H1 (cell line): ENCODE data around the gene GABRG3. TPM values are rescaled to one million over a fixed set of nuclear protein-coding genes. Genes with fewer than 3 reads are reported as not detected.

Experiments used
- CTCF ChIA-PET: fragments of 300-600 bp; sonication (Branson Sonifier 250); formaldehyde crosslinking; loops from one replicate; lab custom pipeline; 2021; ENCODE audit not compliant: partially characterized antibody; lab: Charles Lee
- POLR2A ChIA-PET: fragments of 300-600 bp; sonication (Branson Sonifier 250); formaldehyde crosslinking; loops from one replicate; lab custom pipeline; 2021; ENCODE audit warnings: inconsistent platforms; ENCODE audit not compliant: partially characterized antibody; lab: Charles Lee
- DNase-seq, 2 experiments: peaks; one replicate each; pipeline versions ENCODE4 v3.0.0 to v3.0.0-alpha.2; 2010 to 2022; ENCODE audit warnings: low spot score in 2 of 2, low read depth in 1 of 2, mixed read lengths in 1 of 2
- FAIRE-seq: peaks from 2 replicates; lab custom pipeline; 2011; peaks lifted over from hg19 to GRCh38; lab: Jason Lieb, UNC
- H2AFZ ChIP-seq: 2 replicates; pipeline ENCODE4 v1.8.1; 2012; ENCODE audit warnings: low read length, inconsistent platforms
- H2AK5ac ChIP-seq: 2 replicates; pipeline ENCODE4 v1.6.1; 2013; ENCODE audit warnings: low read depth, low read length
- H2BK120ac ChIP-seq: replicated peaks from 2 replicates; pipeline ENCODE3; 2013; ENCODE audit warnings: low read depth, low read length, inconsistent platforms
- H2BK12ac ChIP-seq: 2 replicates; pipeline ENCODE4 v1.6.1; 2013; ENCODE audit warnings: low read depth, low read length
- H2BK15ac ChIP-seq: 2 replicates; pipeline ENCODE4 v1.6.1; 2013; ENCODE audit warnings: low read length
- H2BK20ac ChIP-seq: 2 replicates; pipeline ENCODE4 v1.6.1; 2013; ENCODE audit warnings: low read length
- H2BK5ac ChIP-seq: 2 replicates; pipeline ENCODE4 v1.6.1; 2013; ENCODE audit warnings: low read depth, low read length
- H3K14ac ChIP-seq: 2 replicates; pipeline ENCODE4 v1.6.1; 2013; ENCODE audit warnings: inconsistent platforms; ENCODE audit not compliant: insufficient read length
- H3K18ac ChIP-seq: 2 replicates; pipeline ENCODE4 v1.6.1; 2013; ENCODE audit warnings: low read length; ENCODE audit errors: extremely low read depth
- H3K23ac ChIP-seq: 2 replicates; pipeline ENCODE4 v1.6.1; 2013; ENCODE audit warnings: inconsistent platforms; ENCODE audit not compliant: insufficient read length
- H3K23me2 ChIP-seq: 2 replicates; pipeline ENCODE4 v1.6.1; 2013; ENCODE audit warnings: low read depth, low read length
- H3K27ac ChIP-seq: 2 replicates; pipeline ENCODE4 v1.6.1; 2011; ENCODE audit warnings: low read depth, low read length, inconsistent platforms
- H3K27me3 ChIP-seq, 4 experiments: replicated peaks in 1 of 4; 1 replicate in 1 of 4; 2 replicates in 3 of 4; pipeline versions ENCODE4 v1.6.1 to v1.8.1; 2011 to 2013; ENCODE audit warnings: low read length in 3 of 4, mild to moderate bottlenecking in 3 of 4, inconsistent platforms in 2 of 4, mixed read lengths in 2 of 4, moderate library complexity in 1 of 4; ENCODE audit not compliant: control insufficient read depth in 3 of 4, insufficient read depth in 3 of 4; ENCODE audit errors: extremely low read depth in 1 of 4
- H3K36me3 ChIP-seq, 4 experiments: 2 replicates each; pipeline versions ENCODE4 v1.6.1 to v1.8.1; 2011 to 2013; ENCODE audit warnings: mild to moderate bottlenecking in 4 of 4, low read length in 3 of 4, moderate library complexity in 2 of 4, control low read depth in 1 of 4, inconsistent platforms in 1 of 4; ENCODE audit not compliant: insufficient read depth in 4 of 4, control insufficient read depth in 2 of 4
- H3K4ac ChIP-seq: replicated peaks from 2 replicates; pipeline ENCODE3; 2013; ENCODE audit warnings: low read length, low read depth, mixed read lengths, inconsistent platforms; ENCODE audit not compliant: insufficient read length
- H3K4me1 ChIP-seq, 4 experiments: replicated peaks in 1 of 4; 1 replicate in 1 of 4; 2 replicates in 3 of 4; pipeline versions ENCODE4 v1.6.1 to v1.8.1; 2011 to 2013; ENCODE audit warnings: low read length in 3 of 4, inconsistent platforms in 2 of 4, mixed read lengths in 1 of 4; ENCODE audit not compliant: insufficient read depth in 4 of 4, control insufficient read depth in 3 of 4
- H3K4me2 ChIP-seq, 2 experiments: 2 replicates each; pipeline versions ENCODE4 v1.6.1 to v1.8.1; 2011 to 2013; ENCODE audit warnings: low read depth in 2 of 2, low read length in 2 of 2, control low read depth in 1 of 2, inconsistent platforms in 1 of 2, mild to moderate bottlenecking in 1 of 2; ENCODE audit not compliant: insufficient read depth in 1 of 2
- H3K4me3 ChIP-seq, 4 experiments: fragments of 200-600, 300-600 bp in 1 of 4; sonication (generic), shearing (Covaris generic), sonication (Bioruptor Twin) in 1 of 4; 2 replicates each; pipeline versions ENCODE4 v1.5.1 to v1.8.1; 2011 to 2016; ENCODE audit warnings: low read length in 4 of 4, low read depth in 3 of 4, control low read depth in 2 of 4, inconsistent platforms in 2 of 4, mild to moderate bottlenecking in 2 of 4, mixed read lengths in 1 of 4, moderate library complexity in 1 of 4; ENCODE audit not compliant: insufficient read depth in 2 of 4; ENCODE audit errors: extremely low read depth in 1 of 4
- H3K56ac ChIP-seq: replicated peaks from 2 replicates; pipeline ENCODE3; 2013; ENCODE audit warnings: low read depth, mild to moderate bottlenecking, mixed read lengths, low read length, inconsistent platforms; ENCODE audit not compliant: insufficient read length
- H3K79me1 ChIP-seq: 2 replicates; pipeline ENCODE4 v1.6.1; 2013; ENCODE audit warnings: low read depth, low read length, control low read depth
- H3K79me2 ChIP-seq, 2 experiments: 2 replicates each; pipeline versions ENCODE4 v1.6.1 to v1.8.1; 2012 to 2013; ENCODE audit warnings: low read length in 2 of 2, mild to moderate bottlenecking in 2 of 2, inconsistent platforms in 1 of 2; ENCODE audit not compliant: insufficient read depth in 2 of 2, control insufficient read depth in 1 of 2
- H3K9ac ChIP-seq, 4 experiments: replicated peaks in 1 of 4; 1 replicate in 1 of 4; 2 replicates in 3 of 4; pipeline versions ENCODE4 v1.6.1 to v1.8.1; 2011 to 2013; ENCODE audit warnings: low read depth in 3 of 4, low read length in 3 of 4, control low read depth in 2 of 4, mild to moderate bottlenecking in 2 of 4, moderate library complexity in 2 of 4, inconsistent platforms in 1 of 4; ENCODE audit errors: extremely low read depth in 1 of 4
- H3K9me3 ChIP-seq, 2 experiments: 2 replicates each; pipeline versions ENCODE4 v1.6.1 to v1.8.1; 2012 to 2013; ENCODE audit warnings: mild to moderate bottlenecking in 2 of 2, moderate library complexity in 2 of 2, control low read depth in 1 of 2, inconsistent platforms in 1 of 2, low read depth in 1 of 2, low read length in 1 of 2, mixed read lengths in 1 of 2; ENCODE audit not compliant: insufficient read depth in 2 of 2
- H4K20me1 ChIP-seq, 2 experiments: replicated peaks in 1 of 2; 2 replicates each; pipeline versions ENCODE3 to v1.8.1; 2011 to 2013; ENCODE audit warnings: inconsistent platforms in 2 of 2, low read length in 2 of 2, mild to moderate bottlenecking in 1 of 2; ENCODE audit not compliant: insufficient read depth in 2 of 2, control insufficient read depth in 1 of 2
- H4K5ac ChIP-seq: 2 replicates; pipeline ENCODE4 v1.6.1; 2013; ENCODE audit warnings: low read length, low read depth, mixed read lengths, inconsistent platforms; ENCODE audit not compliant: insufficient read length
- H4K8ac ChIP-seq: 2 replicates; pipeline ENCODE4 v1.8.0; 2013; ENCODE audit warnings: mild to moderate bottlenecking, moderate library complexity, low read length, inconsistent platforms; ENCODE audit not compliant: insufficient read depth; ENCODE audit errors: extremely low read depth
- H4K91ac ChIP-seq: replicated peaks from 2 replicates; pipeline ENCODE3; 2013; ENCODE audit warnings: low read length, mixed read lengths, inconsistent platforms; ENCODE audit not compliant: insufficient read length
- EP300 ChIP-seq, 2 experiments: IDR thresholded peaks; 1 replicate in 1 of 2; 2 replicates in 1 of 2; pipeline ENCODE4 v1.6.1; 2011 to 2012; ENCODE audit warnings: low read depth in 2 of 2, low read length in 2 of 2, mild to moderate bottlenecking in 2 of 2, borderline replicate concordance in 1 of 2, inconsistent platforms in 1 of 2, moderate library complexity in 1 of 2
- JUN ChIP-seq: IDR thresholded peaks from 2 replicates; pipeline ENCODE4 v1.6.1; 2011; ENCODE audit warnings: low read depth, mild to moderate bottlenecking, improper control_type of control experiment, low read length
- POLR2AphosphoS5 ChIP-seq: IDR thresholded peaks from 2 replicates; pipeline ENCODE4 v1.6.1; 2011; ENCODE audit warnings: low read depth, low read length
- SIRT6 ChIP-seq: IDR thresholded peaks from one replicate; pipeline ENCODE4 v1.7.1; 2012; ENCODE audit warnings: low read length, inconsistent platforms
- WGBS, 2 experiments: shearing (Covaris generic) in 1 of 2; methylation state at CpG; one replicate each; pipeline versions ENCODE4 v1.1.6 to v1.1.7; 2013 to 2015; ENCODE audit warnings: low lambda C conversion rate in 2 of 2, mixed read lengths in 2 of 2, inconsistent platforms in 1 of 2, low coverage in 1 of 2, missing lambda C conversion rate in 1 of 2; ENCODE audit not compliant: insufficient replicate concordance in 2 of 2, insufficient coverage in 1 of 2, insufficient read length in 1 of 2; ENCODE audit errors: extremely low coverage in 1 of 2, missing lambda C conversion rate in 1 of 2; 5-methylcytosine and 5-hydroxymethylcytosine counted together
- polyA plus RNA-seq, 7 experiments: library from polyadenylated mRNA; depleted of rRNA in 3 of 7; stranded (reverse) in 5 of 7; unstranded in 2 of 7; fragments of >200 nt in 5 of 7; fragments of 200-250 nt in 2 of 7; gene quantifications; 1 replicate in 5 of 7; 2 replicates in 1 of 7; 4 replicates in 1 of 7; pipeline versions ENCODE4 v1.2.1 to v1.2.3, GENCODE V29; 2011 to 2013; ENCODE audit warnings: missing spikeins in 2 of 7, mixed read lengths in 2 of 7
- total RNA-seq: library from RNA; stranded (reverse); fragmentation: NEBNext Ultra II Directional; extraction: Animal tissue kit (Norgen Biotek cat#: 25700); gene quantifications from 2 replicates; pipeline ENCODE4 v1.2.1, GENCODE V29; 2021

GABRG3 gene
- total and polyA plus RNA-seq, 2 of the 8 experiments (the other 6 are each of a cell fraction or from before 2014, with no cell fraction given): 0.17 to 0.80 TPM

DNA sequence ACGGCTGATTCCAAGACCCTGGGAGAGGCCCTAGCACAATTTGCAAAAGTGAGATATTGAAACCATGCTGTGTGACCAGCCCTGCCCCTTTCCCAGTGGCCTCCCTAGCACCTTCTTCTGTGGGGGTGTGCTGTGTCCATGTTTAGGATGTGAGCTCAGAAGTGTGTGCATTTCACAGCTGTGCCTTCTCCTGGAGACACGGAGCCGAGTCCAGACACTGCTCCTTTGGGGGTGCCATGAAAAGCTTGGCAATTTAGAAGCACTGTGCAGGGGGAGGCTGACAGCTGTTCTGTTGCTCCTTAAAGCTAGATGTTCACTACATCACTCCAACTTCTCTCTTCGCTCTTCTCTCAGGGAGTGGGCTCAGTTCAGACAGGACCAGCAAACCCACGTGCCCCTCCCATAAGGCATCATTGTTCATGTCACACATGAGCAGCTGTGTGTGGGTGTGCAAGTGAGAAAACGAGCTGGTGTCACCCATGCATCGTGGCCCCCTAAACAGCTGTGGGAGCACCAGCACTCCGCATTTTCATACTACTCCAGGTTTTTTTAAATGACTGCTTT, 492.6 kb downstream of the GABRG3 start:
- POLR2A ChIA-PET: no interaction called here
- no peak overlapping the region for H3K18ac ChIP-seq
- peak overlapping the region; percentile 18 for H2BK120ac ChIP-seq
- TF ChIP-seq SIRT6 (no peak), EP300 (IDR thresholded peaks at IDR 0.05; ENCODE audit: borderline replicate concordance in 1 of 2, low read depth in 2 of 2, low read length in 2 of 2) (no peak), JUN (no peak), POLR2AphosphoS5 (no peak)
- TF ChIP-seq, all 59 proteins: peak for 0
- CTCF ChIA-PET: interaction anchor here (0.5 to 1.0 kb wide), 3 partner anchors 21 to 404 kb away, joined by 3 to 4 read pairs (median 3); no protein-coding TSS in a partner anchor
- Histone ChIP-seq H3K56ac (no peak overlapping the region), H3K36me3 (no peaks in the 10 kb centered on the region), H4K20me1 (no peaks in the 10 kb centered on the region), H3K4me2 (no peak overlapping the region), H3K4me3 (no peak overlapping the region), H2BK12ac (no peak overlapping the region), H2BK5ac (no peak overlapping the region), H3K4ac (peak overlapping the region; percentile 60), H3K4me1 (no peaks in the 10 kb centered on the region), H3K27me3 (no peaks in the 10 kb centered on the region), H3K79me1 (no peaks in the 10 kb centered on the region), H2AFZ (no peak overlapping the region), H3K14ac (no peak overlapping the region), H3K9ac (no peak overlapping the region), H3K9me3 (no peaks in the 10 kb centered on the region), H4K8ac (no peak overlapping the region; the same call in 1 of the 2 replicates), H4K5ac (no peak overlapping the region), H2BK15ac (no peak overlapping the region), H3K23me2 (no peaks in the 10 kb centered on the region), H4K91ac (peak overlapping the region; percentile 67), H2AK5ac (no peak overlapping the region), H3K23ac (no peak overlapping the region), H2BK20ac (no peak overlapping the region), H3K27ac (no peak overlapping the region), H3K79me2 (no peaks in the 10 kb centered on the region)
- WGBS, 2 experiments: 94% methylated on average over 8 of the region's 8 CpGs; no CpG with 5 or more reads in 1 of the 2 experiments
- DNase-seq (no peak), FAIRE-seq (no peak)
